NCI-H2081 treated with DMSO at 0.1 percent for 48 hours (cell line): ENCODE results near the gene LMO7.
"Not testable (repeated sequence)": the region's sequence is repeated elsewhere in the genome, so short reads cannot be mapped to it uniquely, and the experiment has no call there.

Experiments
- DNase-seq: peaks from one replicate; lab custom pipeline; 2025; lab: John Stamatoyannopoulos, UW

LMO7 gene

DNA sequence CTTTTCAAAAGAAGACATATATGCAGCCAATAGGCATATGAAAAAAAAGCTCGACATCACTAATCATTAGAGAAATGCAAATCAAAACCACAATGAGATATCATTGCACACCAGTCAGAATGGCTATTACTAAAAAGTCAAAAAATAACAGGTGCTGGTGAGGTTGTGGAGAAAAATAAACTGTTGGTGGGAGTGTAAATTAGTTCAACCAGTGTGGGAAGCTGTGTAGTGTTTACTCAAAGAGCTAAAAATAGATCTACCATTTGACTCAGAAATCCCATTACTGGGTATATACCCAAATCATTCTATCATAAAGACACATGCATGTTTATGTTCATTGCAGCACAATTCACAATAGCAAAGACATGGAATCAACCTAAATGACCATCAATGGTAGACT is 106.9 kb downstream of the LMO7 start:
- not testable (repeated sequence) for DNase-seq

DNA sequence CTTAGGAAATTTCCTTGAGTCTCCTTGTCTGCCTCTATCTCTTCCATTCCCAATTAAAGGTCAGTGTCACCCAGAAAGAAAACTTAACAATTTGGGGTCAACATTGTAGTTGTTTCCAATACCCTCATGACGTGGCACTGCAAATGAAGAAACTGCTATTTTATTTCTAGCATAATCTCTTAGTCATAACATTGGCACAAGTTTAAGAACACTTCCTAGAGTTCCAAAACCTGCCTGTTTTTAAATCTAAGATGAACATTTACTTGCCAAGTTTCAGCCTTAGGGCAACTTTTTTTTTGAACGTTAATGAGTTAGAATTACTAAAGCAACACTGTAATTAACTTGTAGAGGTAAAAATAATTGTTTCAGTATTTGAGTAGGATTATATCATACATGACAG is 108.0 kb downstream of the LMO7 start:
- no peak for DNase-seq

DNA sequence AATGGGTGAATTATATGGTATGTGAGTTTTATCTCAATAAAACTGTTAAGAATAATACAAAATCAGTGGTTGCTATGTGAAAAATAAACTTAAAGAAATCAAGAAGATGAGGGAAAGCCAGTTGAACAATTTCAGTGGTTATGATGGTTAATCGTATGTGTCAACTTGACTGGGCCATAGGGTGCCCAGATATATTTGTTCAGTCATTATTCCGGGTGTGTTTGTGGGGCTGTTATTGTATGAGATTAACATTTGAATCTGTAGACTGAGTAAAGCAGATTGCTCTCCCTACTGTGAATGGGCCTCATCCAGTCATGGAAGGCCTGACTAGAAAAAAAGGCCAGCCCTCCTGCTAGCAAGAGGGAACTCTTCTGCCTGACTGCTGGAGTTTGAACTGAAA is 109.3 kb downstream of the LMO7 start:
- DNase-seq, result no peak

DNA sequence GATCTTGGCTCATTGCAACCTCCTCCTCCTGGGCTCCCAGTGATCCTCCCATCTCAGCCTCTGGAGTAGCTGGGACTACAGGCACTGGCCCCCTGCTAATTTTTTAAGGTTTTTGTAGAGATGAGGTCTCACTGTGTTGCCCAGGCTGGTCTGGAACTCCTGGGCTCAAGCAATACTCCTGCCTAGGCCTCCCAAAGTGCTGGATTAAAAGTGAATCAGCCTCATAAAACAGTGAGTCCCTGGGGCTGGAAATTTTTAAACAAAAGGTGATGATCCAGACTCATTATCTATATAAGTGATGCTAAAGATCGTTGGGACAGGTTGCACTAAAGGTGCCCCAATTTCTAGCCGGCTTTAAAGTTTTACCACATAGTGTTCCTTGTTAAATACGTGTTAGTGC is 112.7 kb downstream of the LMO7 start:
- DNase-seq, result no peak

DNA sequence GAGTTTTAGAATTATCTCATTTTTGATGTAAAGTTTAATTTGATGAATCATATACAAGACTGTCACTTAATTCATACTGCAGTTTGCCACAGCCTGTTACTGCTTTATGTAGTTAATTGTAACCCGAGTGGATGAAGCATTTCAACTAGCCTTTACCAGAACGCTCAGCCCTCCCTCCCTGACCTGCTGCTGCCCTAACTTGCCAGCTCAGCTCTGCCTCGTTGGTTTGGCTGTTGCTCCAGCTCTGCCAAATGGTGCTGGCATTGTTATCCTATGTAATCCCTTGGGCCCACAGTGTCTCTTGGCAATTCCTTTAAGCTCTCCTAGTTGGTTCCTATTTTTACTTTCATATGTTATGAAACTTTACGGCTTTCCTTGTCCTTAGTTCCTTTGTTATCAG is 113.3 kb downstream of the LMO7 start:
- DNase-seq, result no peak

DNA sequence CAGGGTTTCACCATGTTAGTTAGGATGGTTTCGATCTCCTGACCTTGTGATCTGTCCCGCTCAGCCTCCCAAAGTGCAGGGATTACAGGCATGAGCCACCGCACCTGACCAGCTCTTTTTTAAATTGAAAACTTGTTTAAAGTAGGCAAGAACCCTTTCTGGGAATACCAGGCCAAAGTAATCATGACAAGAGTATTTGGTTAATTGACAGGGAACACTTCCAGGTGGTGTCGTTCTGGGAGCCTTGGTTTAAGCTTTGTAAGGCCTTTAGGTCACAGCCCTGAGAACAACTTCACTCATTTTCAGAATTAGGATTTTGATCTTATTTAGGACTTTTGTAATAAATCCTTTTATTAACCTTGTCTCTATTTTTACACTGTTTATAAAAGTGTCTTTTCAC is 115.2 kb downstream of the LMO7 start:
- DNase-seq, result no peak

DNA sequence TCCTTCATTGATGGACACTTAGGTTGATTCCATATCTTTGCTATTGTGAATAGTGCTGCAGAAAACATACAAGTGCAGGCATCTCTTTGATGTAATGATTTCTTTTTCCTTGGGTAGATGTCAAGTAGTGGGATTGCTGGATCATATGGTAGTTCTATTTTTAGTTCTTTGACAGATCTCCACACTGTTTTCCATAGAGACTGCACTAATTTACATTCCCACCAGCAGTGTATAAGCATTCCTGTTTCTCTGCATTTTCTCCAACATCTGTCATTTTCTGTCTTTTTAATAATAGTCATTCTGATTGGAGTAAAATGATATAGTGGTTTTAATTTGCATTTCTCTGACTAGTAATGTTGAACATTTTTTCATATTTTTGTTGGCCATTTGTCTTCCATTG is 116.7 kb downstream of the LMO7 start:
- DNase-seq, result no peak

DNA sequence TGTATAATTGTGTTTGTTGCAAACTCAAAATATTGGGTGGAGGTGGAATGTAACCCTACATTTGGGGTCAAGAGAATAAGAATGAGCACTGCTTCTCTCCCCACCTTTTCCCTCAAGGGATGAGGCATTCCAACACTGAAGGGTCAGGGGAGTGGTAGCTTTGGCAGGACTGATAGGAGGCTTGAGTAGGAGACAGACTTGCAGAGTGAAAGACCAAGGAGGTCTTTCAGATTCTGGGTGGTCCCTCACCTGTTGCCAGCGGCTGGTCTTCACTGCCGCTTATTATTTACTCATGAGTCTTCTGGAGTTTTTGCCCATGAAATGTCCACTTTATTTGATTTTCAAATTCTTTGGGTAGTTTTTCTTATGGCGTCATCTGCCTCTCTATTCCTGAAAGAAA is 118.8 kb downstream of the LMO7 start:
- no peak for DNase-seq

DNA sequence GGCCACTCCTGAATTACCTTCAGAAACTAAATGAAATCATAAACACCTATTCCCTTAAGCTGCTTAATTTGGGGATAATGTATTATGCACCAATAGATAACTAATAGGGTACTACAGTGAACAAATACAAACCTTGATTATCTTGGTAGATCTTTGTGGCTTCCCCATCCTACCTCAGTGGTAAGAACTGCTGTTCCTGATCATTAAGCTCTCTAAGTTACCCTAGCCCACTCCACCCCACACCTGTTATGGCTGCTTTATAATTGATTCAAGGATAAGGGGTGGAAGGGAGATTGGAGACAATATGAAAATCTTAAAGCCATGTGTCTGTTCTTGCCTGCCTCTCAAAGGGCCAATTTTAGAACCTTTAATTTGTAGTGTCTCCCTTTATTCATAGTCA is 121.2 kb downstream of the LMO7 start:
- DNase-seq, result no peak

DNA sequence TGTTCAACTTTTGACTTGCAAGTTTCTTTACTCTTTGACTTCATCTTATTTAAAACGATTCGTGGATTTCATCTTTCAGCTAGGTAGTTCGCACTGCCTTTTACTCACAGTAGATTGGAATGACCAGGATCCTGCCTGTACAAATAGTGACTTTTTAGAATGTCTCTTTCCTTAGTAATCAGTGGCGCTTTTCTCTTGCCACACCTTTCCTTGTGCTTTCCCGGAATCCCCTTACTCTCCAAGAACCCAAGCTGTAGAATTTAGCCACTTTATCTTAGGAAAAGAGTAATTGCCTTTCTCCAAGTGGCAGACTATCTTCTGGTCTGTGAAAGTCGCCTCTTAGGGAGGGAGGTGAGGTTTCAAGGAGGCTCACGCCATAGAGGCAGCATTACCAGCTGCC is 123.4 kb downstream of the LMO7 start:
- no peak for DNase-seq

DNA sequence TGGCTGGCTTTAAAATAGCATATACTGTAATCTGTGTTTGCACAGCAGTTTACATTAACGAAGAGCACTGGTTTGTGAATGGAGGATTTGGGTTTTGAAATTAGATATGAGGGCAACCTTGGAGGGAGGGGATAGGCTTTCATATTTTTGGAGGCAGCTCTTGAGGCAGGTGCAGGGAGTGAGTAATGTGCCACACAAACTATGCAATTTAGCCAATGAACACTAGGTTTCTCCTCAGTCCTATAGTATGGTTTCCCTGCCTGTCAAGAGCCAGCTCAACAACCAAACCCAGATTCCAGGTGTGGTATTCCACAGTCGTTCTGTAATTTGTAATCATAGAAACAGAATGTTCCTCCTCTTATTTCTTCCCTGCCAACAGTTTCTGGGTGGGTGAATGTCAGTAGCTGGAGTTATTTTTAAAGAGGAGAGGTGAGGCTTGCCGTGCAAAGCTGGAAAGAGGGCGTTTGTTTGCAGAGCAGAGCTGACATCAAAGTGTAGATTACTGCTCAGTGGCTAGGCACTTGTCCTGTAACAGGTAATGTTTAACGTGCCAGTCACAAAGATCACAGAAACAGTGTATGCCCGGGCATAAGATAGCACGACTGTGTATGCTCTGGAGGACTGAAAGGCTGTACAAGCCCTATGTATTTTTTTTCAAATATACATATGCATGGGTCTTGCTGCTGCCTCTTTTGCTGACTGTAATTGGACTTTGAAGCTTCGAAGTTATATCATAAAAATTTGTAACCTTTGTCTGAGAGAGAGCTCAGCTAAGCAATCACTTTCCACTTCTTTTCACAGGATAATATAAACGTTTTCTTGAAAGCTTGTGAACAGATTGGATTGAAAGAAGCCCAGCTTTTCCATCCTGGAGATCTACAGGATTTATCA is 124.2 kb downstream of the LMO7 start:
- peak; percentile 36 for DNase-seq

DNA sequence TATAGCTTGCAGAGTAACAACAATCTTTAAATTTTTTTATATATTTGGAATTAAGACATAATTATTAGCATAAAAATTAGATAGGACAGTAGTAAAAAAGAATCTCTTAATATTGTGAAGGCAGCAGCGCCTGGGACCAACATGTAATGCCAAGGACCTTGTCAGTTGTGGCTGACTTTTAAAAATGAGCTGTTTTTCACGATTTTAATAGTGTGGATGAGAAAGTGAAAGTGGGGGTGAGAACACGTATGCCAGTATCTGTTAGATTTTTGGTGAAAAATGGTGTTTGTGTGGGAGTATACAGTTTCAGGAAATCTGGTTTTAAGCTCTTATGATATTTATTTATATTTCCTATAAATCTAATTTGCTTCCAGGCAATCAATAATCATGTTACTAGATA is 125.2 kb downstream of the LMO7 start:
- DNase-seq, result no peak

DNA sequence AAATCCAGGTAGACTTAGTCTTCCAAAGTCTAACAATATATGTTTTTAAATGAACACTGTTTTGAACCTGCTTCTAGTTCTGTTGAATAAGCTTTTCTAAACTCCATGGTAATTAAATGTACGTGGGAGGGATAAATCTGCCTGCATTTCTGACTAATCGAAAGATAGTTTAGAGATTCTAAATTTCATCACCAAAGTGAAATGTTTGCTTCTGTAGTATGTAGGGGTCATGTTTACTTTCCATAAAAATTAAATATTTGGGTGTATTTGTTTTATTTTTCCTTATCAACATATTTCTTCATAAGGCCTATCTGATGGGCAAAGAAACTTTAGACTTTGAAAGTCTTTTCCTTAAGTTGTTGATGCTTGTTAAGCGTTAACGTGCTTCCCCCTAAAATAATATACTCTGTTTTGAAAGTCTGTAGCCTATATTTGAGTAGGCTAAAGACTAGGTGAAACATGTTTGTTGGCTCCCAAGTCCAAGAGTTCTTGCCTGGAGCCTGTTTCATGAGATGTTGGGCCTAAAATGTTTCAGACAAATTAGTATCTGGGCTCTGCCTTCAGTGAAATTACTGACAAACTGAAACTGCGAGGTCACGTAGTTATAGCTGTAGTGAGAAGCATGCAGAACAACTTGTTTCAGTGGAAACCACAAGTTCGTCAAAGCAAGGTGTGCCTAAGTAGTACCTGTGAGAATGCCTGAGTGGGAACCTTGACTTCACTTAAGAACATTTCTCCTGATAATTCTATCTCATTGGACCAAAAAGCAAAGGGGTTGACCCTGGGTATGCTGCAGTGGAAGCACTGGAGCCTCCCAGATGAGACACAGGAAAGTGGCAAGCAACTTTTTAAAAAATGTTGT is 126.2 kb downstream of the LMO7 start:
- DNase-seq, result no peak

DNA sequence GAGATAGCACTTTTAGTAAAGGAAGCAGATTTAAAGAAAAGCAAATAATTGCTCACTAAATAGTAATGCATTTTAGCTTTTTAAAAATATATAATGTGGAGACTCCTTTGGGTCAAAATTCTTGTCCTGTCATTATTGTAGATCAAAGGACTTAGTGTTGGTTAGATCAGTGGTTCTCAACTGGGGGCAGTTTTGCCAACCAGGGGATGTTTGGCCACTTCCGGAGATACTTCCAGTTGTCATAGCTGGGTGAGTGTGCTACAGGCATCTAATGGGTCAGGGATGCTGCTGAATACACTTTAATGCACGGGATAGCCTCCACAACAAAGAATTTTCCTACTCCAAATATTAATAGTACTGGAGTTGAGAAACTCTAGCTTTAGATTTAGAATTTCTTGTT is 126.8 kb downstream of the LMO7 start:
- no peak for DNase-seq

DNA sequence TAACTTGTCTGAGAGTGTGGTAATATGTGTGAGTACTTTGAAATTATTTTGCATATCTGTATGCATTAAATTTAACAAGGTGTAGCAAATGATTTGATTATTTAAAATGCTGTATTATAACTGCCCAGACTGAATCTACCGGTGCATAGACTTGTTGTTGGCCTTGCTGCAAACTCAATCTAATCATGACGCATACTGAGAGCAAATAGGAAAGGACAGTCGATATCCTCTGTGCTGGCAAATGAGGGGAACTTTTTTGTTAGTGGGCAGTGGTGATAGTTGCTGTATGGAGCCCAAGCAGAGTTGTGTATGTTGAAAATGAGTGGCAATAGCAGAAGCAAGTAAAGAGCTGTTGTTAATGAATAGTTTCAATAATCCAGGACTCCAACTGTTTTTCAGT is 127.4 kb downstream of the LMO7 start:
- no peak for DNase-seq

DNA sequence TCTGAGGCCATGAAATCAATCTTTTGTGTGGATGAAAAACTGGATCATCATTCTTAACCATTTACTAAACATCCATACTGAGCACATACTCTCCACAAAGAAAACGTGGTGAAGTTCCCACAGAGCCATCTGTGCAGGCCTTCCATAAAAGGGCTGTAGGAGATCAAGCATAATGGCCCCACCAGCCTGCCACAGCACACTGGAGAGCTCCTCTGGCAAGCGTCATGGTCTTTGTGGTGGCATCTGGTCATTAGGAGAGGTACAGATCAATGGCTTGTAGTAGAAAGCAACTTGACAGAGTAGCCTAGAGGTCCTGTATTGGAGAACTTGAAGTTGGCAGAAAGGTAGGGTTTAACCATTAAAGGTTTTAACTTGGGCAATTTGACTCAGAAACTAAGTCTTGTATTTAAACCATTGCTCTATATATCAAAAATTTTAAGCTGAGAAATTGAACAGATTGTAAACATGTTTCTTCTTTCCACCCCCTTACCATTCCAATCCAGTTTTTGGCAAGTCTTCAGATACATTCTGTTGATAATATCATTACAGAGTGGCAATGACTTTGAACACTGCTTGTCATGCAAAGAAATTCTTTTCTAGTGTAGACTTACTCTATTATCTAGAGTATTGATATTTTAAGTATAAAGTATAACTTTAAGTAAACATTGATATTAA is 128.3 kb downstream of the LMO7 start:
- DNase-seq, result no peak

DNA sequence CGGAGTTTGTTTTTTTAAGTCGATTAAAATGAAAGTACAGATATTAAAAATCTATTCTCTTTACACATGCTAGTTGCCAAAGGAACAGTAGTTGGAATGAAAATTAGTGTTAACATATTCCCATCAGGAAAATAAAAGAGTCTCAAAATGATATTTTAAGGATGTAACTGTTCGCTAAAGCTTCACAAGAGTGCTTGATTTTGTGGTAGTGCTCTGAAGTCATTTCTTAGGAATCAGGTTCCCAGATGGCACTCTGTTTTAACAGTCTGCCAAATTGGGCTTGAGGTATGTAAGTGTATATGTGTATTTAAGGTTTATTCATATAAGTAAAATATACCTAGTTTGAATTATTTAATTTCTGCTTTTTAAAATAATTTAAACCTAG is 128.8 kb downstream of the LMO7 start:
- no peak for DNase-seq

DNA sequence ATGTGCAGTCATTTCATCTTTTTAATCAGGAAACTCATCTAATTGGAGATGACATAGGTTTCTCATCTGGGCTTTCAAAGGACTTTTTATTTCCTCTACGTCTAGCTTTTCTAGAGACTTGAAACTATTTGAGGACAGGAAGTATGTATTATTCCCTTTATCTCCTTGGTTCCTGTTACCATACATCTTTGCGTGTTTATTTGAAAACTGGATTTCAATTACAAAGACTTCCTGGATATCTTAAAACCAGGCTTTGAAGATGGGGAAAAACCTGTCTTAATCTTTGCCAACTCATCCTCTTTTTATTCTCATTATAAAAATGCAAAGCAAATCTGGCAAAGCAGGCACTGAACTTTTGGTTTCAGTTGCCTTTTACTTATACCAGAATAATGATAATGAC is 130.5 kb downstream of the LMO7 start:
- DNase-seq, result no peak

DNA sequence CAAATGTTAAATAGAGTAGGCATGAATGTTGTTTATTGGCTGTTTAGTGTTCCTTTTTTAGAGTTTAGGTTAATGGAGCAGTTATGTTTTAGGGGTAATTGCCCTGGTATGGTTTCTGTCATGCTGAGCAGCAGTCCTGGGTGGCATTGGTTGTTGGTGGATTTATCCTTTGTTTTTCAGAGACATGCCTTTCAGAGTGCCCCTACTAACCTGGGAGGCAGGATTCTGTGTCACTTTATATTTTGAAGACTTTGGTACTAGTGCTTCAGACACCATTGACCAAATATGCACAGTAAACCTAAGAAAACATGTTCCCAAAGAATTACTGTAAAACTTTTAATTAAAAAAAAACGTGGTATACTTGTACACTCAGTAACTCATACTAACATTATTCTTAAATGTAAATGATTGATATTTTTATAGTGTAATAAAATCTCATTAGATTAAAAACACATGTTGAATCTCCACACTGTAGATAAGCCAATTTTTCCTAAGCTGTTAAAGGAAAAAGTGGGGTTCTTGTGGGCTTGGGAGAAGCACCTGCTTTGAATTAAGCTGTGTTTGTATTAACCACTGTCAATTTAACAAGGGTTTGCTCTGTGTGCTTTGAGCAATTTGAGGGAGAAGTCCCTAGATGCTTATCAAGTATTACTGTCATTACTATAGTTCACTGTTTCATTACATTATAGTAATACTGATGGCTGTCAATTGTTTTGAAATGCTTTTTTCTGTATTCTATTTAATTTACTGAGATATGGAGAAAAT is 133.2 kb downstream of the LMO7 start:
- no peak for DNase-seq

DNA sequence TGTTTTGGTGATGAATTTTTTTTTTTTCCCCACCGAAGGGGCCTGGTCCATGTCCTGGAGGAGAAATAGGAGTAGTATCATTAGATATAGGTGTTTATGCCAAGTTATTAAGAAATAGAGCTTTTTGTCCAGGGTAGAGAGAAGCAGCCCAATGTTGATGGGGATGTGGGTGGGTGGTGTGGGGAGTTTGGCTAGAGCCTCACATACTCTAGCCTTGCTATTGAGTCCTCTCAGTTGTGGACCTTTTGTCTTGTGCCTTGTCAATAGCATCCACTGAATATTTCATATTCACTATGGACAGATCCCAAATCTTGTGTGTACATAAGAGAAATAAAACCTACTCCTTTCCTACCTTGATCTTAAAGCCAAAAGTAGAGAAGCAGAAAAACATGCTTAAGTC is 134.0 kb downstream of the LMO7 start:
- DNase-seq, result no peak

DNA sequence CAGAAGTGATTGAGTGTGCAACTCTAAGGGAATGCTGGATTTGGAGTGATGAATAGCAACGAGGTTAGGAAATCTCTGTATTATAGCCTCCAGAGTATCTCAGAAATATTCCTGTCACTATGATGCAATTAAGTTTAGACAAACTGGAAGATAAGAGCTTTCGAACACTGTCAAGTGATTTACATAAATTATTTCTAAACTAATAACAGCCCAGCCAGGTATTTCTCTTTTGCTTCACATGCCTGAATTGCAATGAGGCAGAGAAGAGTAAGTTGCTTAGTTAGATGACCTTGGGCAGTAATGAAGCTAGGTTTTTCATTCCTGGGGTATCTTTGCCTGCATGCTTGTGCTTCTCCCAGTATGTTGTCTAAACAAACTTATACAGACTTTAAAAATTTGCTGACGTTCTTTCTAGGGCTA is 134.5 kb downstream of the LMO7 start:
- DNase-seq, result no peak

DNA sequence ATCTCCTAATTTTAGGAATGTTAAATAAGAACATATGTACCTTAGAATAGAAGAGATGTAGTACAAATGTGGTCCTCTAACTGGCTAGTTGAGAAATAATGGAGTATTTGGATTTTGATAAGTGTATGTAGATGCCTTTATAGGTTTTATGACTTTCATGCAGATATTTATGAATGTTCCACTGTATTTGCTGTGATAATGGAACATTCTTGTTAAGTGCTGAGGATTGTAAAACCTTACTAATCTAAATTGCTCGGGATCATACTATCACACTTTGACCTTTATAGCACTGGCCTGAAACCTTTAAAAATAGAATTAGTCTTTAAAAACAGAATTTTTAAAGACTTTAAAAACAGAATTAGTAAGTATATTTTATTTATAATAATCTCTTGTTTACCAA is 135.1 kb downstream of the LMO7 start:
- DNase-seq, result no peak
